GM21447 (cell line): ENCODE results near the gene SLC35F1.
A peak's percentile ranks its signal among the peaks of the same experiment; 100 is the strongest.

ENCODE experiments used
- ATAC-seq: cut with Tn5 transposase; IDR thresholded peaks from one replicate; pipeline ENCODE4 v1.9.1; 2021; ENCODE audit not compliant: unreplicated experiment

SLC35F1 gene

GRCh38 chr6:118252474-118252873 is 345.4 kb downstream of the SLC35F1 start:
- peak; percentile 80 for ATAC-seq

GRCh38 chr6:118253741-118254140 is 346.7 kb downstream of the SLC35F1 start:
- ATAC-seq, result no peak

- no peak for ATAC-seq
Observed at GRCh38 chr6:118260833-118261232, 353.8 kb downstream of the SLC35F1 start.

- ATAC-seq, result no peak
Observed at GRCh38 chr6:118263921-118264486, 356.9 kb downstream of the SLC35F1 start.

- no peak for ATAC-seq
Observed at GRCh38 chr6:118269659-118270058, 362.6 kb downstream of the SLC35F1 start.

GRCh38 chr6:118277631-118278030 is 370.6 kb downstream of the SLC35F1 start:
- no peak for ATAC-seq

- ATAC-seq, result peak; percentile 99
Observed at GRCh38 chr6:118280210-118280609, 373.1 kb downstream of the SLC35F1 start.

- ATAC-seq, result no peak
Observed at GRCh38 chr6:118281291-118281690, 374.2 kb downstream of the SLC35F1 start.

- no peak for ATAC-seq
Observed at GRCh38 chr6:118283766-118284165, 376.7 kb downstream of the SLC35F1 start.

- ATAC-seq, result no peak
Observed at GRCh38 chr6:118284736-118285360, 377.8 kb downstream of the SLC35F1 start.

GRCh38 chr6:118285791-118286190 is 378.7 kb downstream of the SLC35F1 start:
- no peak for ATAC-seq

GRCh38 chr6:118288355-118289124 is 381.5 kb downstream of the SLC35F1 start:
- ATAC-seq, result no peak

- ATAC-seq, result no peak
Observed at GRCh38 chr6:118292558-118292957, 385.5 kb downstream of the SLC35F1 start.

GRCh38 chr6:118294906-118295305 is 387.8 kb downstream of the SLC35F1 start:
- no peak for ATAC-seq

GRCh38 chr6:118295336-118295735 is 388.3 kb downstream of the SLC35F1 start:
- ATAC-seq, result no peak

GRCh38 chr6:118296129-118296901 is 389.3 kb downstream of the SLC35F1 start:
- no peak for ATAC-seq

- no peak for ATAC-seq
Observed at GRCh38 chr6:118297821-118298220, 390.8 kb downstream of the SLC35F1 start.

- no peak for ATAC-seq
Observed at GRCh38 chr6:118298476-118299427, 391.7 kb downstream of the SLC35F1 start.

- no peak for ATAC-seq
Observed at GRCh38 chr6:118299457-118299856, 392.4 kb downstream of the SLC35F1 start.

GRCh38 chr6:118304321-118304720 is 397.3 kb downstream of the SLC35F1 start:
- ATAC-seq, result no peak
